GM06990 (cell line): ENCODE measurements around the gene SOX5.
"Not testable (repeated sequence)": the region's sequence is repeated elsewhere in the genome, so short reads cannot be mapped to it uniquely, and the experiment has no call there.

ENCODE experiments used
- DNase-seq: peaks from one replicate; pipeline ENCODE4 v3.0.0-alpha.2; 2011; ENCODE audit not compliant: insufficient read length; ENCODE audit errors: extremely low read depth
- H3K27me3 ChIP-seq: replicated peaks from 2 replicates; pipeline ENCODE4 v1.6.0; 2011; ENCODE audit warnings: low read length; ENCODE audit not compliant: control insufficient read depth, insufficient read depth
- H3K36me3 ChIP-seq: 2 replicates; pipeline ENCODE4 v1.5.1; 2011; ENCODE audit warnings: low read length; ENCODE audit not compliant: control insufficient read depth, insufficient read depth
- H3K4me3 ChIP-seq: replicated peaks from 2 replicates; pipeline ENCODE4 v1.5.1; 2011; ENCODE audit warnings: low read depth, mild to moderate bottlenecking, control low read depth, low read length
- CTCF ChIP-seq: IDR thresholded peaks from 2 replicates; pipeline ENCODE4 v1.5.1; 2011; ENCODE audit warnings: low read length, control low read depth, mild to moderate bottlenecking, inconsistent platforms; ENCODE audit not compliant: insufficient read depth, poor library complexity, severe bottlenecking

SOX5 gene

GRCh38 chr12:23533699-23534098, 415.8 kb downstream of the SOX5 start:
- no peak for DNase-seq
- Histone ChIP-seq H3K4me3 (no peak overlapping the region), H3K36me3 (no peaks in the 10 kb centered on the region), H3K27me3 (no peaks in the 10 kb centered on the region)
- TF ChIP-seq CTCF: no peak

GRCh38 chr12:23533265-23533664, 416.2 kb downstream of the SOX5 start:
- H3K36me3 ChIP-seq: no peaks in the 10 kb centered on the region
- TF ChIP-seq CTCF: no peak
- H3K4me3 ChIP-seq: no peak overlapping the region
- DNase-seq: no peak
- no peaks in the 10 kb centered on the region for H3K27me3 ChIP-seq

- no peaks in the 10 kb centered on the region for H3K36me3 ChIP-seq
- TF ChIP-seq CTCF: no peak
Measured at GRCh38 chr12:23528316-23528715, 421.2 kb downstream of the SOX5 start.

GRCh38 chr12:23525450-23526072, 423.9 kb downstream of the SOX5 start:
- H3K4me3 ChIP-seq: no peak overlapping the region
- no peaks in the 10 kb centered on the region for H3K36me3 ChIP-seq
- TF ChIP-seq CTCF: no peak
- no peaks in the 10 kb centered on the region for H3K27me3 ChIP-seq
- DNase-seq: no peak

More at GRCh38 chr12:23528316-23528715, 421.2 kb downstream of the SOX5 start:
- H3K27me3 ChIP-seq: no peaks in the 10 kb centered on the region
- no peak for DNase-seq
- H3K4me3 ChIP-seq: no peak overlapping the region

- Histone ChIP-seq H3K4me3 (no peak overlapping the region), H3K36me3 (no peaks in the 10 kb centered on the region), H3K27me3 (no peaks in the 10 kb centered on the region)
- DNase-seq: no peak
- TF ChIP-seq CTCF: no peak
Measured at GRCh38 chr12:23523339-23523738, 426.1 kb downstream of the SOX5 start.

- H3K36me3 ChIP-seq, H3K27me3 ChIP-seq, DNase-seq, H3K4me3 ChIP-seq: not testable (repeated sequence)
Measured at GRCh38 chr12:23519444-23519843, 430.0 kb downstream of the SOX5 start.

- H3K27me3 ChIP-seq, DNase-seq, H3K36me3 ChIP-seq, H3K4me3 ChIP-seq: not testable (repeated sequence)
Measured at GRCh38 chr12:23515785-23516184, 433.7 kb downstream of the SOX5 start.
